ENCODE data around the gene SMIM5.
A peak's percentile ranks its signal among the peaks of the same experiment; 100 is the strongest.

DNA sequence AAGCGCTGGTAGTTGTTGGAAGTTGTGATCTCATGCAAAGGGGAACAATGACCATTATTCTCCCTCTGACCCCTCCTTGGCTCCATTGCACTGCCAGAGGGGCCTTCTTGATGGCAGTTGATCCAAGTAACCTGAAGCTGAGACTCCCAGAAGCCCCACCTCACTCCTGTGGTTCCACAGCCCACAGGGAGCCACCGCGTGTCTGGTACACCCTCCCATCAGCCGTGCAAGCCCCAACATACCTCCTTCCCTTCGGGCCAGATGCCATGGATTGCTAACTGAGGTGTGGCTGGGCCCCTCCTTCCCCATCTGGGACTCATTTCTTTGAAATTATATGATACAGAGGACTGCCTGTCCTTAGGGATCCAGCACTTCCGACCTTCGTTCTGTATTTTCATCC, 51.7 kb downstream of the SMIM5 start:
- TF ChIP-seq TEAD4 (IDR thresholded peaks at IDR 0.05) (peak; percentile 99), YY1 (IDR thresholded peaks at IDR 0.05; ENCODE audit: low read depth) (peak; percentile 56), EP300 (IDR thresholded peaks at IDR 0.05; ENCODE audit: borderline replicate concordance) (peak; percentile 93), CEBPB (IDR thresholded peaks at IDR 0.05) (peak; percentile 22; the same call in 1 of the 2 replicates), TAF1 (IDR thresholded peaks at IDR 0.05; ENCODE audit: low read depth) (no peak), CREB1 (IDR thresholded peaks at IDR 0.05; ENCODE audit: low read depth) (no peak), RAD21 (IDR thresholded peaks at IDR 0.05; ENCODE audit: low read depth) (no peak; the same call in 1 of the 2 replicates), NFIC (IDR thresholded peaks at IDR 0.05) (peak; percentile 88), EGR1 (IDR thresholded peaks at IDR 0.05) (no peak), TCF12 (IDR thresholded peaks at IDR 0.05; ENCODE audit: low read depth) (peak; percentile 95), ZBTB7A (IDR thresholded peaks at IDR 0.05; ENCODE audit: low read depth) (no peak)
- TF ChIP-seq, protein P1, sequence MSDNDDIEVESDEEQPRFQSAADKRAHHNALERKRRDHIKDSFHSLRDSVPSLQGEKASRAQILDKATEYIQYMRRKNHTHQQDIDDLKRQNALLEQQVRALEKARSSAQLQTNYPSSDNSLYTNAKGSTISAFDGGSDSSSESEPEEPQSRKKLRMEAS (IDR thresholded peaks at IDR 0.05) = peak; percentile 94
- TF ChIP-seq, protein P2, sequence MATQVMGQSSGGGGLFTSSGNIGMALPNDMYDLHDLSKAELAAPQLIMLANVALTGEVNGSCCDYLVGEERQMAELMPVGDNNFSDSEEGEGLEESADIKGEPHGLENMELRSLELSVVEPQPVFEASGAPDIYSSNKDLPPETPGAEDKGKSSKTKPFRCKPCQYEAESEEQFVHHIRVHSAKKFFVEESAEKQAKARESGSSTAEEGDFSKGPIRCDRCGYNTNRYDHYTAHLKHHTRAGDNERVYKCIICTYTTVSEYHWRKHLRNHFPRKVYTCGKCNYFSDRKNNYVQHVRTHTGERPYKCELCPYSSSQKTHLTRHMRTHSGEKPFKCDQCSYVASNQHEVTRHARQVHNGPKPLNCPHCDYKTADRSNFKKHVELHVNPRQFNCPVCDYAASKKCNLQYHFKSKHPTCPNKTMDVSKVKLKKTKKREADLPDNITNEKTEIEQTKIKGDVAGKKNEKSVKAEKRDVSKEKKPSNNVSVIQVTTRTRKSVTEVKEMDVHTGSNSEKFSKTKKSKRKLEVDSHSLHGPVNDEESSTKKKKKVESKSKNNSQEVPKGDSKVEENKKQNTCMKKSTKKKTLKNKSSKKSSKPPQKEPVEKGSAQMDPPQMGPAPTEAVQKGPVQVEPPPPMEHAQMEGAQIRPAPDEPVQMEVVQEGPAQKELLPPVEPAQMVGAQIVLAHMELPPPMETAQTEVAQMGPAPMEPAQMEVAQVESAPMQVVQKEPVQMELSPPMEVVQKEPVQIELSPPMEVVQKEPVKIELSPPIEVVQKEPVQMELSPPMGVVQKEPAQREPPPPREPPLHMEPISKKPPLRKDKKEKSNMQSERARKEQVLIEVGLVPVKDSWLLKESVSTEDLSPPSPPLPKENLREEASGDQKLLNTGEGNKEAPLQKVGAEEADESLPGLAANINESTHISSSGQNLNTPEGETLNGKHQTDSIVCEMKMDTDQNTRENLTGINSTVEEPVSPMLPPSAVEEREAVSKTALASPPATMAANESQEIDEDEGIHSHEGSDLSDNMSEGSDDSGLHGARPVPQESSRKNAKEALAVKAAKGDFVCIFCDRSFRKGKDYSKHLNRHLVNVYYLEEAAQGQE (IDR thresholded peaks at IDR 0.05; ENCODE audit: low read depth) = no peak
- TF ChIP-seq, protein P3, sequence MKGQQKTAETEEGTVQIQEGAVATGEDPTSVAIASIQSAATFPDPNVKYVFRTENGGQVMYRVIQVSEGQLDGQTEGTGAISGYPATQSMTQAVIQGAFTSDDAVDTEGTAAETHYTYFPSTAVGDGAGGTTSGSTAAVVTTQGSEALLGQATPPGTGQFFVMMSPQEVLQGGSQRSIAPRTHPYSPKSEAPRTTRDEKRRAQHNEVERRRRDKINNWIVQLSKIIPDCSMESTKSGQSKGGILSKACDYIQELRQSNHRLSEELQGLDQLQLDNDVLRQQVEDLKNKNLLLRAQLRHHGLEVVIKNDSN (IDR thresholded peaks at IDR 0.05) = no peak; the same call in 1 of the 2 replicates

Measured in Ishikawa (cell line).